Measurements from ENCODE around the gene DIAPH2.

Gene DIAPH2

DNA sequence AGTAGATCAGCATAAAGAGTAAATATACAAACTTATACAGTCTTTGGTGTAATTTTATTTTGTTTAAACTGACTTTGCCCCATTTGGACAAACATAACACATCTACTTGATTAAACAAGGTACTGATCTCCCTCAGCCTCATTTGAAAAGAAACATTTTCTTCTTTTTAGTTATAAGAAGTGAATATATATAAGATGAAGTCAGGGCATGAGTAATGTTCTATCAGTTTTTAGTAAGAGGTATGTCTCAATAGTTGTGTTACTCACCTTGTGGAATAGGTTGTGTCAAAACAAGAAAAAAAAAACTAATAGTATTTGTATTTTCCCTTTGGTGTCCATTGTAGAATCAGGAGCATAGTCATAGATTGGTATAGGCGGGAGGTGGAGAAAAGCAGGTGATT, 526.4 kb downstream of the DIAPH2 start:
- ATAC-seq, result no peak

DNA sequence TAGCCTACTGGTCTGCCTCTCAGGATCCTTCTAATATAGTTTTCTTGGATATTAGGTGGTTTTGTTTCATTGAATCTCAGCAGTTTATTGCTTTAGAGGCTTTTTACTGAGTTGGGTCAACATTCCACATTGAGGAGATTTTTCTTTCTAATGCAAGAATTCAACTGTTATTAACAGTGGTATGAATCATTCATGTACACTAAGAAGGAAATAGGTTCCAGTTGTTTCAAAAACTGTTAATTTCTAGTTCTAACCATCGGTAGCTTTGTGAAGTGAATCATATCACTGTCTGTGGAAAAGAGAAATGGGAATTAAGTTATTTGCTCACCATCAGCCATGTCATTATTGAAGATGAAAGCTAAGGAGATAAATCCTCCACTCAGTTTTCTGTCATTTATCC, 530.5 kb downstream of the DIAPH2 start:
- no peak for ATAC-seq

DNA sequence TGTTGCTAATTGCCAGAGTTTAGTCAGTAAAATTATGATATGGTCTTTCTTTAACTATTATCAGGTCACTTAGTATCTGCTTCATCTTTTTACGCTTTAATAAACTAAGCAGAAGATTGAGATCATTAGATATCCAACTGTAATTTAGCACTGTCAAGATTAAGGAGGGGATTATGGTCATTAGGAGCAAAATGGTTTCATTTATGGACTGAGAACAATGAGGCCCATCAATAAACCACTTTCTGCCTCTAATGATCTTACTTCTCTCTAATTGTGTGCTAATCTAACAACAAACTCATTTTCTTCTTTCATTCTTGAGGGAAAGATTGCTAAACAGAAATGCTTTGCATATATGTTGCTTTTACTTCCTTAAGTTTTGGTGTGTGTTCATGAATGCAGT, 539.5 kb downstream of the DIAPH2 start:
- no peak for ATAC-seq

- ATAC-seq, result no peak
These were observed 544.7 kb downstream of the DIAPH2 start for GRCh38 chrX:97229318-97229717.

GRCh38 chrX:97230948-97231347, 546.3 kb downstream of the DIAPH2 start:
- ATAC-seq, result no peak

DNA sequence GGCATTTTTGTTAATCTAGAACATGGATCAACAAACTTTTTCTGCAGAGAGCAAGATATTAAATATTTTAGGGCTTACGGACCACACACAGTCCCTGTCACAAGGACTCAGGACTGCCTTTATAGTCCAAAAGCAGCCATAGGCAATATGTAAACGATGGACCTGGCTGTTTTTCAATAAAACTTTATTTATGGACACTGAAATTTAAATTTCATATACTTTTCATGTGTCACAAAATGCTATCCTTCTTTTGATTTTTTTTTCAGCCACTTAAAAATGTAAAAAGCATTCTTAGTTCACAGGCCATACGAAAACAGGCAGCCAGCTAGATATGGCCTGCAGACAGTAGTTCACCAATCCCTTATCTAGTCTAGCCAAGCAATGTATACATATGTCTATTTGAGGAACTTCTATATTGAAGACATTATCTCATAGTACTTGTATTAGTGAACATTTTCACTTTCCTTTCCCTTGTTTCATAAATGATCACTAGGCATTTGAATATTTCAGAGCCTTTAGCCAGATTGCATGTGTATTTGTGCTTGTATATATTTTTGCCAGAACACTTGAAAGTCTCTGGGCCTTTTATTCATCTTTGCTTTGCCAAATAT, 549.9 kb downstream of the DIAPH2 start:
- no peak for ATAC-seq

DNA sequence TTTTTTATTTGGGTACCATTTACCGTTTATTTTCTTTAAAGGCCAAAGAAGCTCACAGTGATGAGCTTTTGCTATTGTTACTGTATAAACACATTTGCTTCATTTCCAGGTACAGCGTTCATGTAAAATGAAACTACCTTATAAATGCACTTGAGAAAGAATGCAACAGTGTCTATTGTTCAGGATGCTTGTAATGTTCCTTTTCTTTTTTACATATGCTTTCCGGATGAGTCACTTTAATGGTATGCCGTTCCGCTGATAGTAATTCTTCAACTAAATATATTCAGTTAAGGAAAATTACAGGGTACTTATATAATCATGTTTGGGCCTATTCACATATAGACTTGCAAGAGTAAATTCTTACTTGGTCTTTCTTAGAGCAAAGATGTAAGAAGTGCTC, 554.0 kb downstream of the DIAPH2 start:
- ATAC-seq, result no peak

GRCh38 chrX:97252111-97252510, 567.5 kb downstream of the DIAPH2 start:
- ATAC-seq, result no peak

- no peak for ATAC-seq
These were observed 576.0 kb downstream of the DIAPH2 start for GRCh38 chrX:97260679-97261078.

DNA sequence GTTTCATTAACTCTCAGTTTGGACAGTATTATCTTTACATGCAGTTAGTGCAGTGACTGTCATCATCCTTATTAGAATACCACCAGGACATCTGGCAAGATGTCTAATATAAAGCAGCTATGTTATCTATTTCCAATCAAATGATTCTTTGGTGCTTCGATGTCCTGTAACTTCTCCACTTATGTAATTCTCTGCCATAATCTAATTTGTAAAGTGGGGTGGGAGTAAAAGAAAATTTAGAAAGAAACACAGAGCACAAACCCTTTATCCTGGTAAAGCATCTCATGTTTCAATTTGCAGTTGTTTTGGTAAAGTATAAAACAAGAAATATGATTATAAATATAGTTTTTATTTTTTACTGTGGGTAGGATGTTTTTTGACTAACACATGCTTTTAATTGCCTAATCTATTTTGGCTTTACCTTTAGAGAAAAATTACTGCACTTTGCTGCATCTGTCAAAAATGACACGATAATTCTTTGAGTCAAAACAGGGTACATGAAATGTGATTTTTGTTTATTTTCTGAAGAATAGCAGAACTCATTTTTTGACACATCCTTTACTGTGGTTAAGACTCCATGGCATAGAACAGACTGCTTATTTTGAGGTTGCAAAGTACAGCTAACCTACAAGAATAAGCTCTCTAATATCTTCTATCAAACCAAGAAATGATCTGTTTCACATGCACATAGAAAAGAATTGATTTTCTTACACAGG, 581.9 kb downstream of the DIAPH2 start:
- ATAC-seq, result no peak

DNA sequence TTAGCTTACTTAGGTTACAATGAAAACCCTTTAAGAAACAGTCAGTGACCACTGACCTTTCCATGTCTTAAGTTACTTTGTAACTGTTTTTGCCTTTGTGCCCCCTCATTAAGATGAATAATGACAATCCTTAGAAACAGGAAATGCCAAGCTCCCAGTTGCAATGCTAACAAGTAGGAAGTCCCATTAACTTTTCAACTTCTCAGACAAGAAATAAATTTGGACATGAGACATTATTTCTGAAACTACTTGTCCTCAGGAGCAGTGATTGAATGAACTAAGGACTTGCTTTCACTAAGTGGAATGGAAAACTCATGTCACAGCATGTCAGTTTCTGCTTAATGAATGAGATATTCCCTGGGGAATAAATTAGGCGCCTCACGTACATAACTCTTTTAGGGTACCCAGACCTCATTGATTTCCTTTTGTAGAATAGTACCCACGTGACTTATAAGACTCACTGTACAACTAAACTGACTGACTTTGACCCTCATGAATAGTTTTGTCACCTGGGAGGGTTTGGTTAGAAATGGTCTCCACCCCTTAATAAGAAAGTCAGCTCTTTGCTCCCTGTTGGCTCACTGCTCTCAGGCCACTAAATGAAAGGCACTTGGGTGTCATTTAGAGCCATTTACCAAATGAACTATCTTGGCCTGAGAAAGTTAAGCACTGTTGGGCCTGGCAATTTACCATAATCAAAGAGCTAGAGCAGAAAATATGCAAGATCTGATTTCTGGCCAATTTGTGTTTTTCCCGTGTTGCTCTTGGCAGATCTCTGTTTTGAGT, 582.9 kb downstream of the DIAPH2 start:
- no peak for ATAC-seq

GRCh38 chrX:97268182-97268680, 583.6 kb downstream of the DIAPH2 start:
- no peak for ATAC-seq

DNA sequence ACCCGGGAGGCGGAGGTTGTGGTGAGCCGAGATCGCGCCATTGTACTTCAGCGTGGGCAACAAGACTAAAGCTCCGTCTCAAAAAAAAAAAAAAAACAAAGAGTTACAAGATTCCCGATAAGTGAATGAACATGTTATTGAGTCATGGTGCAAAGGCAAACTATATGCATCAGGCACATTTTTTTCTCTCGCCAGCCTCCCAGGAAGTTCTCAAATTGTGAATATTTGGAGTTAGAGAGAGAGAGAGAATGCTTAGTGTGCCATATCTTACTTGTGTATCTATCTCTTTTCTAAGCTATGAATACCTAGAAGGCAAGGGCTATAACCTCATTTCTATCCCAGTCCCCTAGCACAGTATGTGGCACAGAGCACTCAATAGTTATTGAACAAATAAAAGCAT, 599.9 kb downstream of the DIAPH2 start:
- ATAC-seq, result no peak

DNA sequence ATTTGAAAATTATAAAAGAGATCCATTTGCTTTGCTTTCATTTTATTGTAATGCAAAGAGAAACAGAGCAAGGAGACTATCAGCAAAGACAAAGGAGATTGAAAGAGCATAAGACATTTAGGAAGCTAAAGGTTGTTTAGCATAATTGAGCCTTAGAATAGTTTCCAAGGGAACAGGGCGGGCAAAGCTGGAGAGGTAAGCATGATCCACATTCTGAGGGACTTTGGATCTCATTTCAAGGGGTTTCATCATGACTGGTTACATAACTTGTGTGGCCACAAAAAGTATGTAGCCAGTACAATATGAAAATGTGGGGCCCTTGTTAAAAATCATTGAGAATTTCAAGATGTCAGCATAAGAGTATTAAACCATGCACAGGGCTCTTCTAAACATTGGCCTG, 605.6 kb downstream of the DIAPH2 start:
- ATAC-seq, result no peak

- no peak for ATAC-seq
These were observed 609.4 kb downstream of the DIAPH2 start for GRCh38 chrX:97294041-97294440.

GRCh38 chrX:97295954-97296353, 611.3 kb downstream of the DIAPH2 start:
- no peak for ATAC-seq

GRCh38 chrX:97306771-97307470, 622.3 kb downstream of the DIAPH2 start:
- no peak for ATAC-seq

- ATAC-seq, result no peak
These were observed 623.5 kb downstream of the DIAPH2 start for GRCh38 chrX:97308171-97308570.

GRCh38 chrX:97309487-97310116, 625.0 kb downstream of the DIAPH2 start:
- no peak for ATAC-seq

DNA sequence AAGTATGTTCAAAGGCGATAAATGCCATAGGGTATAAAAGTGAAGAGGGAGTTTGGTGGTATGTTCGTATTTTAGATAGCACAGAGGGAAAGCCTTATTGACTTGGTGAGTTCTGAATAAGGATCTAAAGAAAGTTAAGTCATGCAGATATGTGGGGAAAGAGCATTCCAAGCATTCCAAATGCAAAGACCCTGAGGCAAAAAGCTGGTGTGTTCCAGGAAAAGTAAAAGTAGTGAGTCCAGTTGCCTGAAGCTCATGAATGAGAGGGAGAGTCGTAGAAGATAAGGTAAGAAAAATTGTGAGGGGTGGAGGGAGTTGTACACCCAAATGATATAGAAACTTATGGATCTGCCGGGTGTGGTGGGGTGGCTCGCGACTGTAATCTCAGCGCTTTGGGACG, 625.7 kb downstream of the DIAPH2 start:
- no peak for ATAC-seq

DNA sequence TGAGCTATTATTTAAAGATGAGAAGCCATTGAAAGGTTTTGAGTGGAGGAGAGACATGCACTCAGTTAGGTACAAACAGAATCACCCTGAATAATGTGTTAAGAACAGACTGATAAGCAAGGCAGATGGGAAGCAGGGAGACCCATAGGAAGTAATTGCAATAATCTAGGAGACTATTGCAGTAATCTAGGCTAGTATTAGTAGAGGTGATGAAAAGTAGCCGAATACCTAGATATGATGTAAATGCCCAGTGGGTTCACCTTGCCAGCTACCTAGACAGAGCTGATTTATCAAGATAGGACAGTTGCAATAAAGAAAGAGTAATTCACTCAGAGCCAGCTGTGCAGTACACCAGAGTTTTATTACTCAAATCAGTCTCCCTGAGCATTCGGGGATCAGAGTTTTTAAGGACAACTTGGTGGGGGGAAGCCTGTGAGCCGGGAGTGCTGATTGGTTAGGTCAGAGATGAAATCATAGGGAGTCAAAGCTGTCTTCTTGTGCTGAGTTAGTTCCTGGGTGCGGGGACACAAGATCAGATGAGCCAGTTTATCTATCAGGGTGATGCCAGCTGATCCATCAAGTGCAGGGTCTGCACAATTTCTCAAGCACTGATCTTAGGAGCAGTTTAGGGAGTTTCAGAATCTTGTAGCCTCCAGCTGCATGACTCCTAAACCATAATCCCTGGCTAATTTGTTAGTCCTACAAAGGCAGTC, 626.6 kb downstream of the DIAPH2 start:
- ATAC-seq, result no peak

- no peak for ATAC-seq
These were observed 629.7 kb downstream of the DIAPH2 start for GRCh38 chrX:97314345-97314744.
